Right lobe of liver (tissue), 6 donors: ENCODE data around the gene KAZN. TPM values are rescaled to one million over a fixed set of nuclear protein-coding genes. Genes with fewer than 3 reads are reported as not detected.

ENCODE experiments used
- ATAC-seq, 4 donors: fragments of 200-7000 bp; cut with Tn5 transposase; one replicate each; pipeline ENCODE4 v1.9.1; 2020; ENCODE audit warnings: mild to moderate bottlenecking in 4 of 4, moderate library complexity in 4 of 4
- DNase-seq, 3 donors: peaks; one replicate each; pipeline ENCODE4 v3.0.0-alpha.2; 2020
- H3K27ac ChIP-seq, 3 donors: fragments of 200-600 bp; one replicate each; pipeline ENCODE4 v1.8.0; 2022
- H3K27me3 ChIP-seq, 2 donors: fragments of 200-600 bp; one replicate each; pipeline ENCODE4 v1.8.0; 2022
- H3K36me3 ChIP-seq, 4 donors: fragments of 200-600 bp; sonication (generic) in 1 of 4; one replicate each; pipeline versions ENCODE4 v1.5.1 to v1.8.0; 2017 to 2022; ENCODE audit warnings: control low read depth in 1 of 4
- H3K4me1 ChIP-seq, 4 donors: fragments of 200-600 bp; sonication (generic) in 1 of 4; one replicate each; pipeline versions ENCODE4 v1.5.1 to v1.8.0; 2017 to 2022; ENCODE audit warnings: control low read depth in 1 of 4
- H3K4me3 ChIP-seq, 3 donors: fragments of 200-600 bp; one replicate each; pipeline ENCODE4 v1.8.0; 2022
- H3K9me3 ChIP-seq, 4 donors: fragments of 200-600 bp; sonication (generic) in 1 of 4; one replicate each; pipeline versions ENCODE4 v1.5.1 to v1.8.0; 2017 to 2022; ENCODE audit warnings: control low read depth in 1 of 4
- CTCF ChIP-seq, 4 donors: fragments of 200-600 bp in 3 of 4; fragments of 450-650 bp in 1 of 4; IDR thresholded peaks; one replicate each; pipeline versions ENCODE4 v1.5.1 to v1.8.0; 2016 to 2022; ENCODE audit warnings: antibody characterized with exemption in 4 of 4, mild to moderate bottlenecking in 2 of 4
- POLR2A ChIP-seq: fragments of 450-650 bp; IDR thresholded peaks from one replicate; pipeline ENCODE4 v1.6.1; 2017; ENCODE audit warnings: antibody characterized with exemption, mild to moderate bottlenecking
- WGBS: methylation state at CpG from one replicate; pipeline ENCODE4 v1.1.6; 2018; ENCODE audit warnings: low coverage, low lambda C conversion rate; ENCODE audit not compliant: insufficient coverage; ENCODE audit errors: missing lambda C conversion rate; 5-methylcytosine and 5-hydroxymethylcytosine counted together
- intact Hi-C, 2 donors: fragments of 100-400 bp; cut with DNase I; formaldehyde crosslinking; loops; one replicate each; pipeline versions ENCODE4 v1.11.2 to v1.14.1; 2022
- total RNA-seq, 6 experiments: library from RNA; depleted of rRNA in 2 of 6; stranded (reverse); fragments of >200 nt in 2 of 6; fragmentation: NEBNext Ultra II Directional in 3 of 6; extraction: Animal tissue kit (Norgen Biotek cat#: 25700) in 3 of 6; gene quantifications; one replicate each; pipeline versions ENCODE4 v1.1.0 to v1.2.4, GENCODE V29; 2016 to 2023
- donor health status: DM: no; HTN: yes; CAD: no.
- donor health status: DM: no; HTN: no; CAD: no.
- donor health status: DM: no; HTN: no; CAD: no.
- donor health status: DM: no; HTN: yes; CAD: no.
- donor health status: DM: no; HTN: yes; CAD: no.

KAZN gene
- total RNA-seq, 6 experiments from 2014 or later: 1.5 to 7.2 (median 2.7) TPM

GRCh38 chr1:14667651-14667984 lies 69.1 kb downstream of the KAZN start:
- TF ChIP-seq CTCF (IDR thresholded peaks at IDR 0.05): no peak
- TF ChIP-seq POLR2A: no peak
- 62% methylated on average over 4 of the region's 4 CpGs for WGBS

GRCh38 chr1:14668538-14668937 lies 70.1 kb downstream of the KAZN start:
- Histone ChIP-seq H3K36me3 (no peaks in the 10 kb centered on the region), H3K9me3 (no peaks in the 10 kb centered on the region), H3K27ac (no peak overlapping the region), H3K4me3 (no peak overlapping the region), H3K27me3 (no peaks in the 10 kb centered on the region), H3K4me1 (no peaks in the 10 kb centered on the region)
- intact Hi-C loops: no loop called here
- DNase-seq (no peak), ATAC-seq (no peak)
- 46% methylated on average over 8 of the region's 8 CpGs for WGBS
- TF ChIP-seq POLR2A: no peak
- TF ChIP-seq CTCF (IDR thresholded peaks at IDR 0.05): no peak

More at GRCh38 chr1:14667651-14667984, 69.1 kb downstream of the KAZN start:
- Histone ChIP-seq H3K4me1 (no peaks in the 10 kb centered on the region), H3K4me3 (no peak overlapping the region), H3K27me3 (no peaks in the 10 kb centered on the region), H3K9me3 (no peaks in the 10 kb centered on the region), H3K27ac (no peak overlapping the region), H3K36me3 (no peaks in the 10 kb centered on the region)
- ATAC-seq (no peak), DNase-seq (no peak)
- intact Hi-C loops: no loop called here

GRCh38 chr1:14672005-14672404 lies 73.5 kb downstream of the KAZN start:
- DNase-seq: no peak

GRCh38 chr1:14674030-14674429 lies 75.5 kb downstream of the KAZN start:
- 60% methylated on average over 1 of the region's 1 CpG for WGBS
- TF ChIP-seq CTCF (IDR thresholded peaks at IDR 0.05) (no peak), POLR2A (no peak)

More at GRCh38 chr1:14672005-14672404, 73.5 kb downstream of the KAZN start:
- no peaks in the 10 kb centered on the region for H3K27me3 ChIP-seq
- no peak overlapping the region for H3K27ac ChIP-seq
- H3K4me1 ChIP-seq: no peaks in the 10 kb centered on the region
- no peak for ATAC-seq
- no peak overlapping the region for H3K4me3 ChIP-seq
- 47% methylated on average over 4 of the region's 4 CpGs for WGBS
- no peaks in the 10 kb centered on the region for H3K9me3 ChIP-seq
- intact Hi-C loops: no loop called here
- no peak for TF ChIP-seq POLR2A
- TF ChIP-seq CTCF (IDR thresholded peaks at IDR 0.05): no peak
- H3K36me3 ChIP-seq: no peaks in the 10 kb centered on the region

GRCh38 chr1:14676400-14676799 lies 77.9 kb downstream of the KAZN start:
- ATAC-seq (no peak), DNase-seq (no peak)
- Histone ChIP-seq H3K4me3 (no peak overlapping the region), H3K4me1 (no peaks in the 10 kb centered on the region), H3K9me3 (no peaks in the 10 kb centered on the region), H3K27ac (no peak overlapping the region), H3K27me3 (no peaks in the 10 kb centered on the region), H3K36me3 (no peaks in the 10 kb centered on the region)
- 92% methylated on average over 4 of the region's 4 CpGs for WGBS
- intact Hi-C loops: no loop called here
- TF ChIP-seq CTCF (IDR thresholded peaks at IDR 0.05) (no peak), POLR2A (no peak)

More at GRCh38 chr1:14674030-14674429, 75.5 kb downstream of the KAZN start:
- H3K27ac ChIP-seq: no peak overlapping the region
- H3K9me3 ChIP-seq: no peaks in the 10 kb centered on the region
- no peaks in the 10 kb centered on the region for H3K27me3 ChIP-seq
- no peak for DNase-seq
- no peak for ATAC-seq
- no peaks in the 10 kb centered on the region for H3K4me1 ChIP-seq
- H3K36me3 ChIP-seq: no peaks in the 10 kb centered on the region
- no peak overlapping the region for H3K4me3 ChIP-seq
- intact Hi-C loops: no loop called here
